Trophoblast cell (in vitro differentiated cells and primary cell): ENCODE results near the gene ST7.
A peak's percentile ranks its signal among the peaks of the same experiment; 100 is the strongest.

ENCODE experiments used
- DNase-seq, 2 donors: peaks; one replicate each; pipeline ENCODE4 v3.0.0-alpha.2; 2016
- H2AFZ ChIP-seq: 2 replicates; pipeline ENCODE4 v1.6.1; 2013; ENCODE audit warnings: low read length, moderate library complexity, mild to moderate bottlenecking; ENCODE audit not compliant: insufficient read depth, poor library complexity
- H2AK5ac ChIP-seq: 2 replicates; pipeline ENCODE4 v1.6.1; 2013; ENCODE audit warnings: mild to moderate bottlenecking, low read length
- H2BK120ac ChIP-seq: 2 replicates; pipeline ENCODE4 v1.6.1; 2013; ENCODE audit warnings: low read length, mild to moderate bottlenecking, moderate library complexity; ENCODE audit not compliant: insufficient read depth, poor library complexity
- H2BK12ac ChIP-seq: 2 replicates; pipeline ENCODE4 v1.6.1; 2013; ENCODE audit warnings: mild to moderate bottlenecking, low read length, moderate library complexity
- H2BK5ac ChIP-seq: 2 replicates; pipeline ENCODE4 v1.6.1; 2013; ENCODE audit warnings: low read length, low read depth, moderate library complexity, mild to moderate bottlenecking; ENCODE audit not compliant: poor library complexity
- H3K14ac ChIP-seq: 2 replicates; pipeline ENCODE4 v1.6.1; 2013; ENCODE audit warnings: mild to moderate bottlenecking, low read length
- H3K18ac ChIP-seq: 2 replicates; pipeline ENCODE4 v1.6.1; 2013; ENCODE audit warnings: mild to moderate bottlenecking, low read length
- H3K23ac ChIP-seq: 2 replicates; pipeline ENCODE4 v1.6.1; 2013; ENCODE audit warnings: low read length
- H3K27ac ChIP-seq: 2 replicates; pipeline ENCODE4 v1.5.1; 2013; ENCODE audit warnings: low read depth, mild to moderate bottlenecking, inconsistent platforms, low read length, moderate library complexity
- H3K27me3 ChIP-seq: 2 replicates; pipeline ENCODE4 v1.6.1; 2013; ENCODE audit warnings: inconsistent platforms, mild to moderate bottlenecking, low read length, moderate library complexity; ENCODE audit not compliant: insufficient read depth
- H3K36me3 ChIP-seq, 2 experiments: 1 replicate in 1 of 2; 2 replicates in 1 of 2; pipeline ENCODE4 v1.6.1; 2013; ENCODE audit warnings: low read length in 2 of 2, mild to moderate bottlenecking in 2 of 2, moderate library complexity in 1 of 2; ENCODE audit not compliant: insufficient read depth in 2 of 2, control insufficient read depth in 1 of 2
- H3K4ac ChIP-seq: 2 replicates; pipeline ENCODE4 v1.6.1; 2013; ENCODE audit warnings: low read depth, mild to moderate bottlenecking, low read length, moderate library complexity
- H3K4me1 ChIP-seq, 2 experiments: 1 replicate in 1 of 2; 2 replicates in 1 of 2; pipeline ENCODE4 v1.6.1; 2013; ENCODE audit warnings: low read length in 2 of 2, mild to moderate bottlenecking in 2 of 2, moderate library complexity in 1 of 2; ENCODE audit not compliant: insufficient read depth in 2 of 2, control insufficient read depth in 1 of 2
- H3K4me2 ChIP-seq: 2 replicates; pipeline ENCODE4 v1.6.1; 2013; ENCODE audit warnings: inconsistent platforms, mild to moderate bottlenecking, low read length, moderate library complexity
- H3K4me3 ChIP-seq: 2 replicates; pipeline ENCODE4 v1.5.1; 2013; ENCODE audit warnings: mild to moderate bottlenecking, low read depth, low read length, inconsistent platforms
- H3K79me1 ChIP-seq: one replicate; pipeline ENCODE4 v1.6.1; 2013; ENCODE audit warnings: low read length
- H3K79me2 ChIP-seq: 2 replicates; pipeline ENCODE4 v1.6.1; 2013; ENCODE audit warnings: low read length, mild to moderate bottlenecking; ENCODE audit not compliant: control insufficient read depth, insufficient read depth, poor library complexity
- H3K9ac ChIP-seq: 2 replicates; pipeline ENCODE4 v1.6.1; 2013; ENCODE audit warnings: mild to moderate bottlenecking, low read length
- H3K9me3 ChIP-seq: 2 replicates; pipeline ENCODE4 v1.6.1; 2013; ENCODE audit warnings: low read depth, mild to moderate bottlenecking, control low read depth, inconsistent platforms, low read length; ENCODE audit not compliant: insufficient read depth
- H4K12ac ChIP-seq: 2 replicates; pipeline ENCODE4 v1.6.1; 2013; ENCODE audit warnings: low read depth, mild to moderate bottlenecking, low read length, moderate library complexity
- H4K8ac ChIP-seq: 2 replicates; pipeline ENCODE4 v1.6.1; 2013; ENCODE audit warnings: low read depth, mild to moderate bottlenecking, low read length, moderate library complexity
- H4K91ac ChIP-seq: one replicate; pipeline ENCODE4 v1.6.1; 2013; ENCODE audit warnings: low read depth, mild to moderate bottlenecking, low read length, moderate library complexity
- WGBS: extraction: QIAGEN DNeasy Blood & Tissue Kit; methylation state at CpG from one replicate; pipeline ENCODE4 v1.1.7; 2013; ENCODE audit warnings: missing lambda C conversion rate; ENCODE audit not compliant: insufficient read length, insufficient coverage; ENCODE audit errors: extremely low coverage; 5-methylcytosine and 5-hydroxymethylcytosine counted together

Gene ST7

DNA sequence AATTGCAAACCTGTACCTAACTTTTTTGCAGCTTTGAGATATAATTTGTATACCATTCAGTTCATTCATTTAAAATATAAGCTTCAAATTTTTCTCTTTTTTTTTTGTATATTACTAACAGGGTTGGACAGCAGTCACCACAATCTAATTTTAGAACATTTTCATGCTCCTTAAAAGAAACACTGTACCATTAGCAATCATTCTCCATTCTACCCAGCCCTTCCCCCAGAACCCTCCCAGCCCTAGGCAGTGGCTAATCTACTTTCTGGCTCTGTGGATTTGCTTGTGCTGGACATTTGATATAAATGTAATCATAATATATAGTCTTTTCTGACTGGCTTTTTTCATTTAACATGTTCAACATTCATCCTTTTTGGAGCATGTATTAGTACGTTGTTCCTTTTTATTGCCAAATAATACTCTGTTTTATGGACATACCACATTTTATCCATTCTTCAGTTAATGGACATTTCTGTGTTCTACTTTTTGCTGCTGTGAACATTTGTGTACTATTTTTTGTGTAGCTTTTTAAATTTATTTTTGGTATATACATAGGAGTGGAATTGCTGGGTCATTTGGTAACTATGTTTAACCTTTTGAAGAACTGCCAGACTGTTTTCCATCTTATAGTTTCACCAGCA is 40.9 kb upstream of the ST7 start:
- no CpG with 5 or more reads among the region's 1 CpG for WGBS

DNA sequence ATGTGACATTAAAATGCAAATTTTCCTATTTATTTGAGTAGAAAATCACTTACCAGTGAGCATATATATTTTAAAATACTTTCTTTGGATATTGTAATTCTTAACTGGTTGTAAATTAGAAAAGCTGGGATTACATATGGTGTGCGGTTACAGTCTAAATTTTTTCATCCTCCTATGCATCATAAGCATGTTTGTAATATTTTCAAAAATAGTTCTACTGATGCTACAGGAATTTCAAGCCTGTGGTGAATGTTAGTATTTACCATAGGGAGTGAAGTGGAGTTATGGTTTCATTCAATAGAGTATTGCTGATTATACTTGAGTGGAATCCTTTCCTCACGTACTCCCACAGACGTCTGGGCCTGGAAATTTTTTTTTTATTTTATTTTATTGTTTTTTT is 34.6 kb upstream of the ST7 start:
- Histone ChIP-seq H3K4me3 (no peak overlapping the region), H3K27ac (no peak overlapping the region), H3K27me3 (no peaks in the 10 kb centered on the region), H4K12ac (no peak overlapping the region), H3K9ac (no peak overlapping the region), H2BK120ac (no peak overlapping the region), H3K4ac (no peak overlapping the region), H2AFZ (no peak overlapping the region), H3K14ac (no peak overlapping the region), H3K18ac (no peak overlapping the region), H3K79me1 (no peaks in the 10 kb centered on the region), H2BK5ac (no peak overlapping the region), H3K4me2 (no peak overlapping the region), H3K36me3 (peaks cover 10% of the 10 kb centered on the region in 2 experiments), H3K79me2 (no peaks in the 10 kb centered on the region), H2BK12ac (no peak overlapping the region), H3K9me3 (no peaks in the 10 kb centered on the region), H4K91ac (no peak overlapping the region), H3K23ac (no peak overlapping the region), H2AK5ac (no peak overlapping the region), H3K4me1 (no peaks in the 10 kb centered on the region), H4K8ac (no peak overlapping the region)
- DNase-seq = peak in 1 of 2 donors; percentile 75
- no CpG with 5 or more reads among the region's 3 CpGs for WGBS

More for the DNA sequence above, 40.9 kb upstream of the ST7 start:
- H3K9ac ChIP-seq = no peak overlapping the region
- H2BK5ac ChIP-seq = no peak overlapping the region
- no peaks in the 10 kb centered on the region for H3K79me2 ChIP-seq
- no peak overlapping the region for H2BK120ac ChIP-seq
- DNase-seq = no peak
- H3K4me1 ChIP-seq = no peaks in the 10 kb centered on the region
- no peak overlapping the region for H2AK5ac ChIP-seq
- H3K27ac ChIP-seq = no peak overlapping the region
- no peak overlapping the region for H3K14ac ChIP-seq
- no peak overlapping the region for H4K12ac ChIP-seq
- H3K36me3 ChIP-seq = peaks cover 10 to 16% of the 10 kb centered on the region in 2 experiments
- H3K23ac ChIP-seq = no peak overlapping the region
- no peak overlapping the region for H2AFZ ChIP-seq
- H2BK12ac ChIP-seq = no peak overlapping the region
- H4K8ac ChIP-seq = no peak overlapping the region
- no peaks in the 10 kb centered on the region for H3K27me3 ChIP-seq
- no peaks in the 10 kb centered on the region for H3K79me1 ChIP-seq
- H3K4ac ChIP-seq = no peak overlapping the region
- H3K4me2 ChIP-seq = no peak overlapping the region
- no peak overlapping the region for H3K4me3 ChIP-seq
- no peaks in the 10 kb centered on the region for H3K9me3 ChIP-seq
- no peak overlapping the region for H3K18ac ChIP-seq
- no peak overlapping the region for H4K91ac ChIP-seq

DNA sequence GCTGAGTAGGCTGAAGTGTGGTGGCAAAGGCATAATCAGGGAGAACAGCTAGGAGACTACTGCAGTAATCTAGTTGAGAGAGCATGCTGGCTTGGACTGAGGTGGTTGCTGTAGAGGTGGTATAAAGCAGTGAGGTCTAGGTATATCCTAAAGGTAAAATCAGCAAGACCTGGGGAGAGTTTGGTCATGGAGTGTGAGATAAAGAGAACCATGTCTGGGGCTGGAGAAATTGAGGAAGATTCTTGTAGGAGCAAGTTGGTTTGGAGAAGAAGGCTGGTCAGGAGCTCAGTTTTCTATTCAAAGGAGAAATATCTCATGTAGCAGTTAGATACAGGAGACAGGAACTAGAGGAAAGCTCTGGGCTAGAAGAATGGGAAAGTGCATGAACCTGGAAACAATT is 32.9 kb upstream of the ST7 start:
- H3K18ac ChIP-seq = no peak overlapping the region
- no peak for DNase-seq
- no peak overlapping the region for H2BK5ac ChIP-seq
- H3K23ac ChIP-seq = no peak overlapping the region
- H3K4me3 ChIP-seq = no peak overlapping the region
- H2BK120ac ChIP-seq = no peak overlapping the region
- H4K91ac ChIP-seq = no peak overlapping the region
- H2AFZ ChIP-seq = no peak overlapping the region
- no peaks in the 10 kb centered on the region for H3K79me2 ChIP-seq
- H3K27me3 ChIP-seq = no peaks in the 10 kb centered on the region
- H3K9me3 ChIP-seq = no peaks in the 10 kb centered on the region
- H2AK5ac ChIP-seq = no peak overlapping the region
- peaks cover 4 to 6% of the 10 kb centered on the region in 2 experiments for H3K36me3 ChIP-seq
- H4K8ac ChIP-seq = no peak overlapping the region
- no peak overlapping the region for H2BK12ac ChIP-seq
- no peak overlapping the region for H3K14ac ChIP-seq
- H3K4me2 ChIP-seq = no peak overlapping the region
- H3K9ac ChIP-seq = no peak overlapping the region
- no peaks in the 10 kb centered on the region for H3K4me1 ChIP-seq
- no peaks in the 10 kb centered on the region for H3K79me1 ChIP-seq
- no peak overlapping the region for H4K12ac ChIP-seq
- H3K27ac ChIP-seq = no peak overlapping the region
- H3K4ac ChIP-seq = no peak overlapping the region

- no peak overlapping the region for H2BK5ac ChIP-seq
- H3K23ac ChIP-seq = no peak overlapping the region
- H4K91ac ChIP-seq = no peak overlapping the region
- no peak overlapping the region for H3K27ac ChIP-seq
- H3K4me2 ChIP-seq = no peak overlapping the region
- H4K8ac ChIP-seq = no peak overlapping the region
- H3K4me3 ChIP-seq = no peak overlapping the region
- H3K4me1 ChIP-seq = no peaks in the 10 kb centered on the region
- no peaks in the 10 kb centered on the region for H3K9me3 ChIP-seq
- peaks cover 0 to 2% of the 10 kb centered on the region in 2 experiments for H3K36me3 ChIP-seq
- DNase-seq = peak in 1 of 2 donors; percentile 0
- no peak overlapping the region for H4K12ac ChIP-seq
- H3K9ac ChIP-seq = no peak overlapping the region
- H3K79me2 ChIP-seq = no peaks in the 10 kb centered on the region
- no peaks in the 10 kb centered on the region for H3K79me1 ChIP-seq
- H3K14ac ChIP-seq = no peak overlapping the region
- no peak overlapping the region for H3K18ac ChIP-seq
- no peak overlapping the region for H2BK12ac ChIP-seq
- no peak overlapping the region for H2AFZ ChIP-seq
- H2AK5ac ChIP-seq = no peak overlapping the region
- H2BK120ac ChIP-seq = no peak overlapping the region
- no CpG with 5 or more reads among the region's 5 CpGs for WGBS
- no peak overlapping the region for H3K4ac ChIP-seq
- no peaks in the 10 kb centered on the region for H3K27me3 ChIP-seq
Measured at GRCh38 chr7:116922545-116922944, 30.8 kb upstream of the ST7 start.
